Gastrocnemius medialis (tissue), 4 donors: ENCODE data around the gene ENTREP1.

Experiments
- POLR2A ChIP-seq, 2 donors: fragments of 450-650 bp; IDR thresholded peaks; one replicate each; pipeline ENCODE4 v1.6.1; 2017; ENCODE audit warnings: antibody characterized with exemption in 2 of 2, mild to moderate bottlenecking in 2 of 2, moderate library complexity in 2 of 2
- TF ChIP-seq, protein P1 (sequence below), 5 experiments: fragments of 450-650 bp in 3 of 5; fragments of 200-600 bp in 2 of 5; sonication (generic) in 2 of 5; IDR thresholded peaks in 4 of 5; conservative IDR thresholded peaks in 1 of 5; 1 replicate in 4 of 5; 2 replicates in 1 of 5; pipeline ENCODE4 v1.5.1; 2016 to 2019; ENCODE audit warnings: antibody characterized with exemption in 5 of 5, mild to moderate bottlenecking in 3 of 5, moderate library complexity in 3 of 5

- TF ChIP-seq POLR2A (IDR thresholded peaks at IDR 0.05): no peak
- TF ChIP-seq, protein P1, sequence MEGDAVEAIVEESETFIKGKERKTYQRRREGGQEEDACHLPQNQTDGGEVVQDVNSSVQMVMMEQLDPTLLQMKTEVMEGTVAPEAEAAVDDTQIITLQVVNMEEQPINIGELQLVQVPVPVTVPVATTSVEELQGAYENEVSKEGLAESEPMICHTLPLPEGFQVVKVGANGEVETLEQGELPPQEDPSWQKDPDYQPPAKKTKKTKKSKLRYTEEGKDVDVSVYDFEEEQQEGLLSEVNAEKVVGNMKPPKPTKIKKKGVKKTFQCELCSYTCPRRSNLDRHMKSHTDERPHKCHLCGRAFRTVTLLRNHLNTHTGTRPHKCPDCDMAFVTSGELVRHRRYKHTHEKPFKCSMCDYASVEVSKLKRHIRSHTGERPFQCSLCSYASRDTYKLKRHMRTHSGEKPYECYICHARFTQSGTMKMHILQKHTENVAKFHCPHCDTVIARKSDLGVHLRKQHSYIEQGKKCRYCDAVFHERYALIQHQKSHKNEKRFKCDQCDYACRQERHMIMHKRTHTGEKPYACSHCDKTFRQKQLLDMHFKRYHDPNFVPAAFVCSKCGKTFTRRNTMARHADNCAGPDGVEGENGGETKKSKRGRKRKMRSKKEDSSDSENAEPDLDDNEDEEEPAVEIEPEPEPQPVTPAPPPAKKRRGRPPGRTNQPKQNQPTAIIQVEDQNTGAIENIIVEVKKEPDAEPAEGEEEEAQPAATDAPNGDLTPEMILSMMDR (IDR thresholded peaks at IDR 0.05 in 4 of 5, conservative IDR thresholded peaks at IDR 0.05 in 1 of 5): no peak
Observed at GRCh38 chr9:69314547-69314946, 10.5 kb upstream of the ENTREP1 start.
